GM15510 (cell line): ENCODE data around the gene CFAP53.

ENCODE experiments used
- POLR2A ChIP-seq: IDR thresholded peaks from 3 replicates; pipeline ENCODE4 v1.6.1; 2011; ENCODE audit warnings: borderline replicate concordance; ENCODE audit not compliant: insufficient read length; ENCODE audit errors: extremely low read depth

Gene CFAP53

GRCh38 chr18:50280707-50281294 lies 14.5 kb upstream of the CFAP53 start:
- no peak for TF ChIP-seq POLR2A

DNA sequence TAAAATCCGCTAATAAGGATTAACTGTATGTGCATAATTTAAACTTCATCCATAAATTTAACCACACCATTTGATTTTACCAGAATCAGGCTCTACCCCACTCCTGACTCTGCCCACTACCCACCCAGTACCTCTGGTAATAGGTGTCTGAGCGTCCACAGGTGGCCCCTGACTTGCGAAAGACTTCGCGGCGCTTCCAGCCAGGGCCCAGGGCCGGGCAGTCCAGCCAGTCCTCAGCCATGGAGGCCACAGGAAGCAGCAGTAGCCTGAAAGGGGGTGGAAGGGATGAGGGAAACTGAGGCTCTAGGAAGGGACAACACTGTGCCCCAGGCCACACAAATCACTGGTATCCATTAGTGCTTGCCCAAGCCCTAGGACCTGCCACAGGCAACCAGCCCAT lies 13.5 kb upstream of the CFAP53 start:
- no peak for TF ChIP-seq POLR2A

- TF ChIP-seq POLR2A, result no peak
Observed at GRCh38 chr18:50277942-50278341, 11.6 kb upstream of the CFAP53 start.

DNA sequence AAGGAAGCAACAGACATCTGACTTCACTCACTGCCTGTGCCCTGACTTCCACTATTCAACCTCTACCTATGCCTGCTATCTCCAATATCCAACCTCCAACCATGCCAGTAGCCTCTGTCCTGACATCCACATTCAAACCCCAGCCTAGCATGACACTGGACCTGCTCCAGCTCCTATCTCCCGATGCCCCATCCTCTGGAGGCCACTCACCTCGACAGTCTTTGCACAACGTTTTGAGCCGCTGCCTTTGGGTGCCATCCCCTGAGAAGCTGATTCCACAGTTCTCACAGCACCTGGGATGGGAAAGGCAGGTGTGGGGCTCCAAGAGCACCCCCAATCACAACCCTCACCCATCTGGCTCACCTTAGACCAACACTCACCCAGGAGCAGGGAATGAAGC lies 10.2 kb upstream of the CFAP53 start:
- no peak for TF ChIP-seq POLR2A

GRCh38 chr18:50275503-50276036 lies 9.3 kb upstream of the CFAP53 start:
- no peak for TF ChIP-seq POLR2A

GRCh38 chr18:50274941-50275340 lies 8.6 kb upstream of the CFAP53 start:
- no peak for TF ChIP-seq POLR2A

DNA sequence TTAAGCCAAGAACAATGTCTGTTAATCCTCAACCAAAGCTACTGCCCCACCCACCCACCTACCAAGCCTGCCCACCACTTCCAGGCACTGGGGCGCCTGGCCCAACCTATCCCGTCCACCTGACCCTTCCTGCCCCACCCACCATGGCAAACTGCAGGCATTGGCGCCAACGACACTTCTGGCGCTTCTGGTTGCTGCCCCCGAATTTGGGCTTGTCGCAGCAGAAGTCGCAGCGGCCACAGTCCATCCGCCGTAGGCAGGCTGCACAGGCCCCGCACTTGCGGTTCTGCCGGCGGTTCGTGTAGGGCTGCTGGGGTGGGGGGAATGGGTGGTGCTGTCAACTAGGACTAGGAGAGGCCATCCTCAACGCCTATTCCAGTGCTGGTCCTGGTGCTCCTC lies 7.7 kb upstream of the CFAP53 start:
- no peak for TF ChIP-seq POLR2A

DNA sequence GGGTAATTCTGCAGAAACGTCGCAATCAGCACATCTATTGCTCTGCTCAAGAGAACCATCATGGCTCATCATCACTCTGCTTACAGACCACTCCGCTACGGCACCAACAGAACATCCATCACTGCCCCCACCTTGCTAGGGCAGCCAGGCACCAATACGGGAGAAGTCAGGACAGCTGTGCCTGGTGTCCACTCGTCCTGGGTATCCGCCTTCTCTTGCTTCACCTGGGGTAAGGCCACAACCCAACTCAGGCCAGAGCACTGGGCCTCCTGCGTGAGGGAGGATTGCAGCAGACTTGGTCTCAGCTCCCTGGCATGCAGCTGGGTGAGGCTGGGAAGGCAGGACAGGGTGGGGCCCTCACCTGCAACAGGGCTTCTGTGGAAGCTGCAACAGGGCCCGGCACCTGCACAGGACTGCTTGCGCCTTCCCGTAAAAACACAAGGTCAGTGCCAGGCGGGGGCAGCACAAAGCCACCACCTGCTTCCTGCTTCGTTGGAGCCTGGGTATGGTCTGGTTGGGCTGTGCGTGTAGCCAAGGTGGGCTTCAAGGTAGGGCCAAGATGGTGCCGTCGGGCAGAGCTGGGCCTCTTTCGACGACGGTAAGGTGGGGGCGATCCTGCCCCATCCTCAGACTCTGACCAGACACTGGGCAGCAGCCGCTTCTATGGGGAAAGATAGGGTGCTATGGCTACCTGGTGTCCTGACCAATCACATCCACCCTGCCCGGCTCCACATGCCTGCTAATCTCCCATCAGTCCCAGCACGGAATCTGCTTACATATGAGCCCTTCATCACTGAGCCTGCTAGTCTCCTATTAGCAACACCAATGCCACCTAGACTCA lies 7.1 kb upstream of the CFAP53 start:
- TF ChIP-seq POLR2A, result no peak

DNA sequence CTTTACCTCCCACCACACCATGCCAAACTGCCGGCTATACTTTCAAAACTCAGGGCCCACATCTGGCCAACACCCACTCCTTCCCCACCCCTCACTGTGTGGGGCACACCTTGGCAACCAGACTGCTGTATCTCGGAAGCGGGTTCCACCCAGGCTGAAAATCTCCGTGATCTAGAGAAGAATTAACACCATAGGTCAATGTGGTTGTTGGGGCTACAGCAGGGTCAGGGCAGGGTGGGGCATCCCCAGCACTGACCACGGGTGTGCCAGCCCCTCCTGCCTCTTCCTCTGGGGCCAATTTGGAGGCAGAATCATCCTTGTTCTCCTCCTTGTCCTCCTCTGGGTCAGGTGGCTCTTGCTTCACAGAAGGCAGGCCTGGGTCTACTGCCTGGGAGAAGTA lies 6.3 kb upstream of the CFAP53 start:
- no peak for TF ChIP-seq POLR2A

- TF ChIP-seq POLR2A, result peak; percentile 51
Observed at GRCh38 chr18:50268022-50268747, 1.9 kb upstream of the CFAP53 start.

GRCh38 chr18:50262977-50263376 lies 3.3 kb downstream of the CFAP53 start:
- TF ChIP-seq POLR2A, result no peak

DNA sequence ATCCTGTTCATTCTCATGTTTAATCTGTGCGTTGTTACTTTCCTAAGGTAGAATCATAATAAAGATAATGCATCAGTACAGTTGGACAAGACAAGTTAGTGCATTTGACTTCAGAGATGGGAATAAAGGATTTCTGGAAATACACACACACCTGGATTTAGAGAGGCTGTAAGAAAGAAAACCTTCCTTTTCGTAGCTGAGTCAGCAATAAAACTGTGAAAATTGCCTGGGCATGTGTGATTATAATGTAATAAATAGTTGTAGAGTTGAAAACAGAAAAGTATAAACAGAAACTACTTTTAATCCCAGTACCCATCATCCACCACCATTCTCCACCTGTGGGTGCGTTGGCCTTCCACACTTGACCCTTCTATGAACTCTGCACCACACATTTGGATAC lies 15.4 kb downstream of the CFAP53 start:
- no peak for TF ChIP-seq POLR2A

GRCh38 chr18:50249576-50249975 lies 16.7 kb downstream of the CFAP53 start:
- TF ChIP-seq POLR2A, result no peak

GRCh38 chr18:50247561-50247960 lies 18.7 kb downstream of the CFAP53 start:
- no peak for TF ChIP-seq POLR2A

DNA sequence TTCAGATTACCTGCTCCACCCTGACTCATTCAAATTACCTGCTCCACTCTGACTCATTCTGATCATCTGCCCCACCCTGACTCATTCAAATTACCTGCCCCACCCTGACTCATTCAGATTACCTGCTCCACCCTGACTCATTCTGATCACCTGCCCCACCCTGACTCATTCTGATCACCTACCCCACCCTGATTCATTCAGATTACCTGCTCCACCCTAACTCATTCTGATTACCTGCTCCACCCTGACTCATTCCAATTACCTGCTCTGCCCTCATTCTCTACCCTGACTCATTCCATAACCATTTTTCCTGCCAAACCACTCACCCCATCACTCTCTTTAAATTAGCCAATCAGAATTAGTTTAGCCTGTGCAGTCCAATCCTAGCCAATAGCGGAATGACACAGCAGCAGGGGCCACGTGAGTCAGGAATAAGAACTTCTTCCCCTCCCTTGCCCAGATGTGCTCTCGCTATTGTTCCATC lies 26.2 kb downstream of the CFAP53 start:
- TF ChIP-seq POLR2A, result no peak
